Measurements from ENCODE around the gene FRYL.

- TF ChIP-seq CTCF (IDR thresholded peaks at IDR 0.05; ENCODE audit: control extremely low read depth in 1 of 3, insufficient read depth in 1 of 3, low read depth in 1 of 3, low read length in 3 of 3) (no peak), MAX (IDR thresholded peaks at IDR 0.05) (no peak), TAF1 (IDR thresholded peaks at IDR 0.05; ENCODE audit: low read depth, low read length) (no peak), CHD2 (IDR thresholded peaks at IDR 0.05; ENCODE audit: low read length) (no peak), SUZ12 (IDR thresholded peaks at IDR 0.05; ENCODE audit: low read length) (no peak), POLR2A (IDR thresholded peaks at IDR 0.05; ENCODE audit: control extremely low read depth in 1 of 2, low read depth in 2 of 2, low read length in 2 of 2) (no peak), POLR2AphosphoS5 (IDR thresholded peaks at IDR 0.05; ENCODE audit: low read depth, low read length) (no peak), EP300 (IDR thresholded peaks at IDR 0.05; ENCODE audit: borderline replicate concordance in 1 of 2, low read depth in 2 of 2, low read length in 2 of 2) (no peak), RBBP5 (IDR thresholded peaks at IDR 0.05; ENCODE audit: borderline replicate concordance, low read depth, low read length) (no peak), GTF2F1 (IDR thresholded peaks at IDR 0.05; ENCODE audit: borderline replicate concordance, low read depth, low read length) (no peak)
Observed at GRCh38 chr4:48478273-48478672, 301.8 kb downstream of the FRYL start.

All from H1 (cell line).